Spinal cord (tissue), 10 donors: ENCODE data around the gene IRAK1BP1. TPM values are rescaled to one million over a fixed set of nuclear protein-coding genes. Genes with fewer than 3 reads are reported as not detected.
A peak's percentile ranks its signal among the peaks of the same experiment; 100 is the strongest.

ENCODE experiments used
- DNase-seq, 6 donors: peaks; one replicate each; pipeline versions ENCODE4 v3.0.0 to v3.0.0-alpha.2; 2013 to 2015; ENCODE audit warnings: low spot score in 6 of 6, low read depth in 4 of 6
- H3K27ac ChIP-seq: one replicate; pipeline ENCODE4 v1.5.1; 2013; ENCODE audit warnings: low read depth, low read length, control low read depth
- H3K27me3 ChIP-seq: one replicate; pipeline ENCODE4 v1.6.1; 2013; ENCODE audit warnings: low read length; ENCODE audit not compliant: control insufficient read depth, insufficient read depth
- H3K36me3 ChIP-seq: one replicate; pipeline ENCODE4 v1.6.1; 2013; ENCODE audit warnings: low read length; ENCODE audit not compliant: control insufficient read depth, insufficient read depth
- H3K4me1 ChIP-seq: one replicate; pipeline ENCODE4 v1.6.1; 2013; ENCODE audit warnings: low read length; ENCODE audit not compliant: control insufficient read depth, insufficient read depth
- H3K4me3 ChIP-seq: one replicate; pipeline ENCODE4 v1.5.1; 2013; ENCODE audit warnings: low read depth, low read length, control low read depth
- H3K9me3 ChIP-seq: one replicate; pipeline ENCODE4 v1.6.1; 2013; ENCODE audit warnings: low read length; ENCODE audit not compliant: control insufficient read depth, insufficient read depth
- WGBS: methylation state at CpG from one replicate; pipeline ENCODE4 v1.1.5; 2013; ENCODE audit warnings: missing lambda C conversion rate; ENCODE audit not compliant: insufficient coverage; 5-methylcytosine and 5-hydroxymethylcytosine counted together
- long read RNA-seq, 4 donors: transcript quantifications; one replicate each; lab custom pipeline, GENCODE V29; 2026
- polyA plus RNA-seq, 2 donors: library from polyadenylated mRNA; unstranded; fragments of 120-200 nt; gene quantifications; one replicate each; pipeline ENCODE4 v1.2.1, GENCODE V29; 2013; ENCODE audit not compliant: insufficient read length in 2 of 2
- total RNA-seq, 2 donors: library from RNA; depleted of rRNA in 1 of 2; stranded (reverse); fragments of 120-200 nt in 1 of 2; fragments of >200 nt in 1 of 2; gene quantifications; one replicate each; pipeline versions ENCODE4 v1.2.3 to v1.2.4, GENCODE V29; 2013 to 2014
- donor health status: healthy.

The IRAK1BP1 gene
- 10 to 100 TPM; 16.8 to 19.0 TPM for total RNA-seq
- polyA plus RNA-seq = 10 to 100 TPM in 1 of 2 donors, 1 to 10 TPM in 1; 8.0 to 10.0 TPM
- long read RNA-seq, donor 1, full-length matches to known transcripts = 6 of 64 reads
- long read RNA-seq, donor 1, partial matches to known transcripts = 58 of 64 reads
- long read RNA-seq, donor 1, other reads (novel, unspliced or antisense) = 0 of 64 reads
- long read RNA-seq, donor 2, full-length matches to known transcripts = 4 of 11 reads
- long read RNA-seq, donor 2, partial matches to known transcripts = 7 of 11 reads
- long read RNA-seq, donor 2, other reads (novel, unspliced or antisense) = 0 of 11 reads
- long read RNA-seq, donor 3 = 0 reads
- long read RNA-seq, donor 4, full-length matches to known transcripts = 8 of 8 reads
- long read RNA-seq, donor 4, partial matches to known transcripts = 0 of 8 reads
- long read RNA-seq, donor 4, other reads (novel, unspliced or antisense) = 0 of 8 reads

GRCh38 chr6:78867370-78868040 lies at the start of gene IRAK1BP1:
Gene IRAK1BP1 (plus strand): TSS chr6:78867551. CDS start chr6:78867577, 26 bp downstream.
- peak; percentile 80 to 96 (median 86) for DNase-seq
- Histone ChIP-seq H3K27me3 (no peaks in the 10 kb centered on the region), H3K4me3 (peak within 1 kb of the TSS; percentile 99), H3K4me1 (peaks cover 3% of the 10 kb centered on the region), H3K27ac (peak within 1 kb of the TSS; percentile 80), H3K36me3 (no peaks in the 10 kb centered on the region), H3K9me3 (no peaks in the 10 kb centered on the region)
- under 1% methylated on average over 45 of the region's 48 CpGs for WGBS

- Histone ChIP-seq H3K27me3 (no peaks in the 10 kb centered on the region), H3K27ac (no peak overlapping the region), H3K9me3 (peaks cover 4% of the 10 kb centered on the region), H3K4me1 (no peaks in the 10 kb centered on the region), H3K4me3 (no peak overlapping the region), H3K36me3 (no peaks in the 10 kb centered on the region)
- no peak for DNase-seq
Observed at GRCh38 chr6:78824045-78824444, 43.3 kb upstream of the IRAK1BP1 start.

- H3K27me3 ChIP-seq = no peaks in the 10 kb centered on the region
- no peak overlapping the region for H3K4me3 ChIP-seq
- no peaks in the 10 kb centered on the region for H3K36me3 ChIP-seq
- no peaks in the 10 kb centered on the region for H3K9me3 ChIP-seq
- 100% methylated on average over 1 of the region's 3 CpGs for WGBS
- no peak for DNase-seq
- no peak overlapping the region for H3K27ac ChIP-seq
- no peaks in the 10 kb centered on the region for H3K4me1 ChIP-seq
Observed at GRCh38 chr6:78829407-78829806, 37.9 kb upstream of the IRAK1BP1 start.

- DNase-seq = no peak
- Histone ChIP-seq H3K4me1 (no peaks in the 10 kb centered on the region), H3K9me3 (no peaks in the 10 kb centered on the region), H3K27ac (no peak overlapping the region), H3K4me3 (no peak overlapping the region), H3K27me3 (no peaks in the 10 kb centered on the region), H3K36me3 (no peaks in the 10 kb centered on the region)
- 80% methylated on average over 1 of the region's 2 CpGs for whole genome bisulfite sequencing
Observed at GRCh38 chr6:78830805-78831204, 36.5 kb upstream of the IRAK1BP1 start.

- no peak for DNase-seq
- 60% methylated on average over 1 of the region's 2 CpGs for WGBS
- H3K27me3 ChIP-seq = no peaks in the 10 kb centered on the region
- no peaks in the 10 kb centered on the region for H3K36me3 ChIP-seq
- no peaks in the 10 kb centered on the region for H3K4me1 ChIP-seq
- H3K4me3 ChIP-seq = no peak overlapping the region
- H3K9me3 ChIP-seq = no peaks in the 10 kb centered on the region
- H3K27ac ChIP-seq = no peak overlapping the region
Observed at GRCh38 chr6:78831492-78831891, 35.9 kb upstream of the IRAK1BP1 start.

GRCh38 chr6:78832091-78832808 lies 35.1 kb upstream of the IRAK1BP1 start:
- Histone ChIP-seq H3K27me3 (no peaks in the 10 kb centered on the region), H3K4me3 (no peak overlapping the region), H3K27ac (no peak overlapping the region), H3K4me1 (no peaks in the 10 kb centered on the region), H3K9me3 (no peaks in the 10 kb centered on the region), H3K36me3 (no peaks in the 10 kb centered on the region)
- DNase-seq = no peak

GRCh38 chr6:78835817-78836216 lies 31.5 kb upstream of the IRAK1BP1 start:
- H3K27me3 ChIP-seq = no peaks in the 10 kb centered on the region
- no peak overlapping the region for H3K4me3 ChIP-seq
- no peak overlapping the region for H3K27ac ChIP-seq
- DNase-seq = peak in 5 of 6 donors; percentile 6 to 77 (median 21)
- no peaks in the 10 kb centered on the region for H3K36me3 ChIP-seq
- H3K4me1 ChIP-seq = no peaks in the 10 kb centered on the region
- no peaks in the 10 kb centered on the region for H3K9me3 ChIP-seq

- 11% methylated on average over 1 of the region's 3 CpGs for WGBS
Observed at GRCh38 chr6:78836598-78836997, 30.8 kb upstream of the IRAK1BP1 start.

GRCh38 chr6:78841111-78841510 lies 26.2 kb upstream of the IRAK1BP1 start:
- H3K4me1 ChIP-seq = no peaks in the 10 kb centered on the region
- no peaks in the 10 kb centered on the region for H3K9me3 ChIP-seq
- H3K4me3 ChIP-seq = no peak overlapping the region
- H3K27me3 ChIP-seq = no peaks in the 10 kb centered on the region
- H3K36me3 ChIP-seq = no peaks in the 10 kb centered on the region
- no peak for DNase-seq
- no peak overlapping the region for H3K27ac ChIP-seq

More at GRCh38 chr6:78836598-78836997, 30.8 kb upstream of the IRAK1BP1 start:
- no peaks in the 10 kb centered on the region for H3K4me1 ChIP-seq
- H3K27me3 ChIP-seq = no peaks in the 10 kb centered on the region
- no peak for DNase-seq
- no peaks in the 10 kb centered on the region for H3K9me3 ChIP-seq
- H3K4me3 ChIP-seq = no peak overlapping the region
- H3K36me3 ChIP-seq = no peaks in the 10 kb centered on the region
- H3K27ac ChIP-seq = no peak overlapping the region
